Endothelial cell (in vitro differentiated cells): ENCODE data around the gene CEP68. TPM values are rescaled to one million over a fixed set of nuclear protein-coding genes. Genes with fewer than 3 reads are reported as not detected.

Experiments used
- DNase-seq: peaks from one replicate; pipeline ENCODE4 v3.0.0; 2021; ENCODE audit warnings: low spot score
- H3K27ac Mint-ChIP-seq: one replicate; pipeline ENCODE4 v1.8.0; 2021; ENCODE audit warnings: mixed read lengths, inconsistent platforms; ENCODE audit not compliant: unreplicated experiment
- H3K27me3 Mint-ChIP-seq: one replicate; pipeline ENCODE4 v1.8.0; 2021; ENCODE audit warnings: mild to moderate bottlenecking, moderate library complexity, mixed read lengths, inconsistent platforms; ENCODE audit not compliant: unreplicated experiment
- H3K36me3 Mint-ChIP-seq: one replicate; pipeline ENCODE4 v1.8.0; 2021; ENCODE audit warnings: mild to moderate bottlenecking, low read depth, mixed read lengths, inconsistent platforms; ENCODE audit not compliant: unreplicated experiment
- H3K4me1 Mint-ChIP-seq: one replicate; pipeline ENCODE4 v1.8.0; 2021; ENCODE audit warnings: mild to moderate bottlenecking, mixed read lengths, inconsistent platforms; ENCODE audit not compliant: unreplicated experiment
- H3K4me3 Mint-ChIP-seq: one replicate; pipeline ENCODE4 v1.8.0; 2021; ENCODE audit warnings: mild to moderate bottlenecking, mixed read lengths, inconsistent platforms; ENCODE audit not compliant: unreplicated experiment
- H3K9me3 Mint-ChIP-seq: one replicate; pipeline ENCODE4 v1.8.0; 2021; ENCODE audit warnings: mixed read lengths, inconsistent platforms; ENCODE audit not compliant: unreplicated experiment
- total RNA-seq: library from RNA; stranded (reverse); fragmentation: NEBNext Ultra II Directional; extraction: Animal tissue kit (Norgen Biotek cat#: 25700); gene quantifications from one replicate; pipeline ENCODE4 v1.2.1, GENCODE V29; 2021; ENCODE audit not compliant: unreplicated experiment
- TF ChIP-seq, protein P1 (sequence below): fragments of 200-600 bp; sonication (generic); IDR thresholded peaks from one replicate; pipeline ENCODE4 v1.5.0; 2021; ENCODE audit warnings: antibody characterized with exemption; ENCODE audit not compliant: unreplicated experiment

Gene CEP68
- total RNA-seq, 1 donor from 2014 or later = 63.3 TPM

DNA sequence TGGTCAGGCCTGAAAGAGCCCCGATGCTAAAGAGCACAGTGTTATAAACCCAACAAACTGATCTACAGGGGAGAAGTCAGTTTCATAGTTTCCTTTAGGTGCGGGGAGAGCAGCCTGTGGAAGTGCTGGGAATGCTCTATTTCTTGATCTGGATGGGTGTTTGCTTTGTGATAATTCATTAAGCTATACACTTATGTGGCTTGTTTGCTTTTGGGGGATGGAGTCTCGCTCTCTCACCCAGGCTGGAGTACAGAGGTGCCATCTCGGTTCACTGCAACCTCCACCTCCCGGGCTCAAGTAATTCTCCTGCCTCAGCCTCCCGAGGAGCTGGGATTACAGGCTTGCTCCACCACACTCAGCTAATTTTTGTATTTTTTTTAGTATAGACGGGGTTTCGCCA lies 30.1 kb upstream of the CEP68 start:
- Mint-ChIP-seq H3K36me3 (peaks cover 5% of the 10 kb centered on the region), H3K4me1 (peaks cover 42% of the 10 kb centered on the region), H3K4me3 (no peak overlapping the region), H3K9me3 (no peaks in the 10 kb centered on the region), H3K27ac (no peak overlapping the region), H3K27me3 (peaks cover 2% of the 10 kb centered on the region)
- TF ChIP-seq, protein P1, sequence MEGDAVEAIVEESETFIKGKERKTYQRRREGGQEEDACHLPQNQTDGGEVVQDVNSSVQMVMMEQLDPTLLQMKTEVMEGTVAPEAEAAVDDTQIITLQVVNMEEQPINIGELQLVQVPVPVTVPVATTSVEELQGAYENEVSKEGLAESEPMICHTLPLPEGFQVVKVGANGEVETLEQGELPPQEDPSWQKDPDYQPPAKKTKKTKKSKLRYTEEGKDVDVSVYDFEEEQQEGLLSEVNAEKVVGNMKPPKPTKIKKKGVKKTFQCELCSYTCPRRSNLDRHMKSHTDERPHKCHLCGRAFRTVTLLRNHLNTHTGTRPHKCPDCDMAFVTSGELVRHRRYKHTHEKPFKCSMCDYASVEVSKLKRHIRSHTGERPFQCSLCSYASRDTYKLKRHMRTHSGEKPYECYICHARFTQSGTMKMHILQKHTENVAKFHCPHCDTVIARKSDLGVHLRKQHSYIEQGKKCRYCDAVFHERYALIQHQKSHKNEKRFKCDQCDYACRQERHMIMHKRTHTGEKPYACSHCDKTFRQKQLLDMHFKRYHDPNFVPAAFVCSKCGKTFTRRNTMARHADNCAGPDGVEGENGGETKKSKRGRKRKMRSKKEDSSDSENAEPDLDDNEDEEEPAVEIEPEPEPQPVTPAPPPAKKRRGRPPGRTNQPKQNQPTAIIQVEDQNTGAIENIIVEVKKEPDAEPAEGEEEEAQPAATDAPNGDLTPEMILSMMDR = no peak
- DNase-seq = no peak

DNA sequence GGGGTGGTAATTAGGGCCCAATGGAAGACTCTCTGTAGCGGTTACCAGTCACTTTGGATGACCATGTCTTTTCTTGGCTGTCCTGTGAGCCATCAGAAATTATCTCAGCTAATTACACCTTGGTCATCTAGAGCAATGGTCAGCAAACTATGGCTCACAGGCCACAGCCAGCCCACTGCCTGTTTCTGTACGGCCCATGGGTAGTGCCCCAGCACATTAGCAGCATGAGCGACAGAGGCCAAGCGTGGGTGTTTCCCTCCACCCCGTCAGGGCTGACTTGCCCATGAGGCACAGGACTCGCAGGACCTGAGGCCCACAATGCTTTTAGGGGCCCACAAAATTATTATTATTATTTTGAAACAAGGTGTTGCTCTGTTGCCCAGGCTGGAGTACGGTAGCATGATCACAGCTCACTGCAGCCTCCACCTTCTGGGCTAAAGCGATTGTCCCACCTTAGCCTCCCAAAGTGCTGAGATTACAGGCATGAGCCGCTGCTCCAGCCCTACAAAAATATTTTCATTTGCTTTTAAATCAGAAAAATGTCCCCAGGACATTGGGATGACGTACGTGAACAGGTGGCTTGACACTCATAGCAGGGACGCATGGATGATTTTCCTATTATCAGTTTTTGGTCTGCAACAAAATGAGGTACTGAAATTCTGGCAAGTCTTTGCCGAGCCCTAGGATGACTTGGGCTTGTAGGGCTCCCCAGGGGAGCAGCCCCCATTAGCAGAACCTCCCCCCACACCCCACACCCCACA lies 29.3 kb upstream of the CEP68 start:
- Mint-ChIP-seq H3K27ac (no peak overlapping the region), H3K27me3 (peaks cover 2% of the 10 kb centered on the region), H3K4me1 (peaks cover 37% of the 10 kb centered on the region), H3K4me3 (no peak overlapping the region), H3K9me3 (no peaks in the 10 kb centered on the region), H3K36me3 (peaks cover 5% of the 10 kb centered on the region)
- TF ChIP-seq, protein P1 = no peak
- DNase-seq = no peak

GRCh38 chr2:65027616-65028244 lies 28.5 kb upstream of the CEP68 start:
- DNase-seq = no peak
- H3K9me3 Mint-ChIP-seq = no peaks in the 10 kb centered on the region
- peaks cover 4% of the 10 kb centered on the region for H3K27me3 Mint-ChIP-seq
- peaks cover 28% of the 10 kb centered on the region for H3K4me1 Mint-ChIP-seq
- H3K27ac Mint-ChIP-seq = peak overlapping the region; percentile 25
- TF ChIP-seq, protein P1 = no peak
- peaks cover 2% of the 10 kb centered on the region for H3K36me3 Mint-ChIP-seq
- H3K4me3 Mint-ChIP-seq = no peak overlapping the region

DNA sequence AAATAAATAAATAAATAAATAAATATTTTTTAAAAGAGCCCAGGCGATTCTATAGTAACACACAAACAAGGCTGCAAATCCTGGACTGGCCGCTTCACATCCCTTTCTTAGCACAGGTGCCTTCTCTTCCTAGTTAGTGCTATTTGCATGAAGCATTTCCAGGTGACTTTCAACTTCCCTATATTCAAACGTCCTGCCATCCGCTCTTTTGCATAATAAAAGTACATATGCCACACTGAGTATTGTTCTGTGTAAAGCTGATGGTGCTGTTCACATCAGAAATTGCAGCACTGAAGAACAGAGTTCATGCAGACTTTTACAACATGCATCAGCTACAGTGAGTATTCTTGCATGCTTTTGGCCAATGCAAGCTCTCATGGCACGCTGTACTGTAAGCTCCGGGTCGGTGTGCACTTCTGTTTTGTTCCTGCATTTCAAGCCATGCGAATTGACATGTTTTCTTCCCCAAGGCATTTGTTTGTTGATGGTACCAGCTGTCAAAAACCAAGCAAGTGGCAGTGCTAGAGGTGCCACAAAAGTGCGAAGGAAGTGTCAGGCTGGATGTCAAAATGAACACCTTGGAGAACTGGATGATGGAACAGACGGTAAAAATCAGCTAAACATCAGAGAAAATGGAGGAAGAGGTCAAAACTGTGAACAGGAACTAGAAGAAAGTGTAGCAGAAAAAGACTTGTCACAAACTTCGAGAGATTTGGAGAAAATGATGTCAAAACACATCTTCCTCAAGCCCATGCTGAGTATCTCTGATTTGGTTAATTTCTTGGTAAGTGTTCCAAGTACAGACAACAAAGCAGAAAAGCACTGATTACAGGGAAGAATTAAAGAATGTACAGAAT lies 25.5 kb upstream of the CEP68 start:
- DNase-seq = no peak
- H3K27me3 Mint-ChIP-seq = peaks cover 6% of the 10 kb centered on the region
- no peak overlapping the region for H3K4me3 Mint-ChIP-seq
- TF ChIP-seq, protein P1 = no peak
- no peak overlapping the region for H3K27ac Mint-ChIP-seq
- no peaks in the 10 kb centered on the region for H3K9me3 Mint-ChIP-seq
- H3K36me3 Mint-ChIP-seq = no peaks in the 10 kb centered on the region
- H3K4me1 Mint-ChIP-seq = peaks cover 30% of the 10 kb centered on the region
